Upper lobe of left lung (tissue), 4 donors: ENCODE data around the gene SYNJ2.

Source experiments
- CTCF ChIP-seq, 6 experiments: fragments of 450-650 bp in 4 of 6; fragments of 200-600 bp in 2 of 6; sonication (generic) in 2 of 6; IDR thresholded peaks; one replicate each; pipeline ENCODE4 v1.5.1; 2016 to 2019; ENCODE audit warnings: antibody characterized with exemption in 6 of 6
- EP300 ChIP-seq, 4 donors: sonication (generic); formaldehyde crosslinking; IDR thresholded peaks; one replicate each; pipeline ENCODE4 v1.5.1; 2017; ENCODE audit warnings: antibody characterized with exemption in 4 of 4, control low read depth in 2 of 4
- POLR2A ChIP-seq, 4 donors: fragments of 450-650 bp; IDR thresholded peaks; one replicate each; pipeline ENCODE4 v1.5.1; 2016 to 2017; ENCODE audit warnings: antibody characterized with exemption in 4 of 4, mild to moderate bottlenecking in 2 of 4
- POLR2AphosphoS5 ChIP-seq, 2 donors: sonication (generic); formaldehyde crosslinking; IDR thresholded peaks; one replicate each; pipeline ENCODE4 v1.5.1; 2017; ENCODE audit warnings: antibody characterized with exemption in 2 of 2

DNA sequence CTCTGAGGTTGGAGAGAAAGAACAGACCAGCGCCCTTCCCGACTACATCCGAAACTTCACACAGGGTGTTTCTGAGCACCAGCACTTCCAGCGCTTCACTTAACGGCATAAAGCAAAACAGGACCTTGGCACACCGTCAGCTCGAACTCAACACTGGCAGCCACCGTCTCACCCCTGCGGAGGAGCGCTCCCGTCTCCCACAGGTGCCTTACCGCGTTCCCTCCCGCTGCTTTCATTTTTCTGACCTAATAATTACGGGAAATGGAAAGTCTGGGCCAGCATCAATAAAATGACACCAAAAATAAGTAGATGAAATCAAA lies 37.7 kb upstream of the SYNJ2 start:
- TF ChIP-seq CTCF (IDR thresholded peaks at IDR 0.05): no peak
- TF ChIP-seq POLR2A (IDR thresholded peaks at IDR 0.05): no peak
- no peak for TF ChIP-seq EP300 (IDR thresholded peaks at IDR 0.05)
- no peak for TF ChIP-seq POLR2AphosphoS5 (IDR thresholded peaks at IDR 0.05)
